Stimulated activated naive CD4-positive, alpha-beta T cell treated with Interleukin-2 at 50 U/mL for 16 hours (primary cell): ENCODE results near the gene XCL1.

Experiments
- DNase-seq: peaks from one replicate; lab custom pipeline; 2025; lab: John Stamatoyannopoulos, UW

The XCL1 gene

DNA sequence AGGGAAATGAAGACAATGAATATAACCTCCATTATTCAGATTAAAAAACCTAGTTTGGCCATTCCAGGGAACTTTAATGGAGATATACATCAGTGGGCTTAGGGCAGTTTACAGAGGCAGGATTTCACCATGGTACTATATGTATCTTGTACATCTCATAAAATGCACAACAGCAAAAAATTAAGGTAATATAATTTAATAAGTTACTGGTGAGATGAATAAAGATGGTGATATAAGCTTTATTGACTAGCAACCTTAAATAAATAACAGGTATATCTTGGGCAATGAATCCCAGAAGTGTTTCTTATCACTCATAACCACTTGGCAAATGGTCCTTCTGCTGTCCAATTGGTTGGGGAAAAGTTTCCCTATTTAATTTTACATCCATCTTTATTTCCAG, 29.0 kb downstream of the XCL1 start:
- no peak for DNase-seq

DNA sequence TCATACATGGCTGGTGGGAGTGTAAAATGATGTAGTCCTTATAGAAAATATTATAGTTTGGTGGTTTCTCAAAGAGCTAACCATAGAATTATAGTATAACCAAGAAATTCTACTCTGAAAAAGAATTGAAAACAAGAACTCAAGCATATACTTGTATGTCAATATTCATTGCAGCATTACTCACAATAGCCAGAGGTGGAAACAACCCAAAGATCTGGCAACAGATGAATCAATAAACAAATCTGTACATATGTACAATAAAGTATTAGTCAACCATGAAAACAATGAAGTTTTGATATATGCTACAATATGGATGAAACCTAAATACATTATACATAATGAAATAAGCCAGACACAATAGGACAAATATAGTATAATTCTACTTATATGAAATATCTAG, 29.7 kb downstream of the XCL1 start:
- DNase-seq: no peak

DNA sequence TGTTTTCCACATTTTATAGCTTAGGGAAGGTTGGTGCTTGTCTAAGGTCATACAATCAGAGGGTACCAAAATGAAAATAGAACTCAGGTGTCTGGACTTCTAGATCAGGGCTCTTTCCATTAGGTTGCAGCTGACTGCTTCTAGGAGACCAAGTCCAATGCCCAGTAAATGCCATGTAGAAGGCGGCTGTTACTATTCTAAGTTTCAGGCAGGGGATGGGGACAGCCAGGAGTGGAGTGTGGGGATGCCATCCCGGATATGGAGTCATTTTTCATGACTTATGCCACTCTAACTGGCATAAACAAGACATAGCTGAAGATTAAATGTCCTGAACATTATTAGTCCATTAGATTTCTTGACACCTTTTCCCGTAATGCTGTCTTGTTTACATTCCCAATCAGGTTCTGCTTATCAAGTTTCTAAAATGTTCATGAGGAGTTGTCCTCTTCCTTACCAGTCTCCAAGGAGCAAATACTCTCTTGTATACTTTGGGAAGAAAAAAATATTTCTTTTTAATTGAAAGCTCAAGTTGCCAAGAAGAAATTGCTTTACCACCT, 31.5 kb downstream of the XCL1 start:
- DNase-seq: no peak

DNA sequence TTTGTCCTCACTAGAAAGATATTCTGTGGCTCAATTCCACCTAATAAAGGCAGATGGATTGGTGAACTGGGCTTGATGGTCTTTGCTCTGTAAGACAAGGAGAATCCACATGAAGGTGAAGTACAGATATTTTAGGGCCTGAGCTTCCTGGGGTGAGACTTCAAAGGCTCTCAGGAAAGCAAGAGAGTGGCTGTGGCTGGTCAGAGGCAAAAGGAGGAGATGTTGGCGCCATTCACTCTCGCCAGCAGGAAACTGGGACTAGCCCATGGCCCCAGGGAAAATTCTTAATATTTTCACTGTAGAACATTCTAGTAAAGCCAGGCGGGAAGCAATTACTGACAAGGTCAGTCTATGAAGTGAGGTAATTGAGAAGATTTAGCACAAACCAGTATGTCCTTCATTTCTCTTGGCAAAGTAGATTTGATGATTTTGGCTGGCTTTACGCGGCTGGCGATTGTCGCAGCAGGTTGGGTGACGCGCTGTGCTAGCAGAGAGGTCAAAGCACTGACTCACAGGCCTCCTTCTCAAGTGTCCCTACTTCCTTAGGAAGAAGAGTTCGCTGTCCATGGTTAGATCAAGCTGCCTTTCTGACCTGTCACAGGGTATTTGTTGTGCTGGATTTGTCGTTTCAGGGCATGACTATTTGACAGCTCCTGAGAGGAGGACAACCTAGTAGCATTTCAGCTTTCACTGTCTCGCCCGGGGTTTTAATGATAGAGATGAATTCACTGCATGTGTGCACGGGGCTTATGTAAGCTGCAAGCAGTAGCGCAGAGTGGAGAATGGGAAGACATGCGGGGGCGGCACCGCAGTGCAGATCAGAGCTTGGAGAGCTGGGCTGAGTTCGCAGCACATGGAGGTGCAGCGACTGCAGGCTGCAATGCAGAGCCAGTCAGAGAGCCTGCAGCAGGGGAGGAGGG, 32.7 kb downstream of the XCL1 start:
- no peak for DNase-seq

DNA sequence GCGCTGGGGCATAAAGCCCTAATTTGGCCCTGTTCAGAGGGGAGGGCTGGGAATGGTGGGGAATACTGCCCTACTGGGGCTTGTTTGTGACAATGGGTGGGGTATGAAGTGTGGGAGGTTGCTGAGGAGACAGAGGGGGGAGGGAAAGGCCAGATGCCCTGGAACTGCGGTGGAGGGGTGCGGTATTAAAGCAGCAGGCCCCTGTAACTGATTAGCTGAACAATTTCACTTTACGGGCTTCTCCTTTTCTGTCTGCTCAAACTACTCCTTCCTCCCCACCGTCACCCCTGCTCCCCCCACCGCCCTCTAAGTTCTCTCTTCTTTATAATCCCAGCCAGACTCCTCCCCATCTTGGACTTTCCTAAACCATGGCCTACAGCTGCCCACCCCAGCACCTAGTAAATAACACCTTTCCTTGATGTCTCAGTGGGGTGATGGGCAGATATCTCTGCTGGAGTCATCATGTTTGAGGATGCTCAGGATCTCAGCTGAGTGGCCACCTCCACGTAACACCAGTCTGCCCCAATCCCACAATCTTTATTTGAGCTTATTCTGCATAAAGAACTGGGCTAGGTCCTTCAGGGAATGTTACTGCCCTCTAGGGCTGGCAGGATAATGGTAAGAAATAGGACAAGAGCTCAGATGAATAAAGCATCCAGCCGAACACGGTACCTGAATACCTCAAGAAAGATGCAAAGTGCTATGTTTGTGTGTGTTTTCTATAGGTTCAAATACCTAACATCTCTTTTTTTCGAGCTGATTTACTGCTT, 33.5 kb downstream of the XCL1 start:
- DNase-seq: no peak

DNA sequence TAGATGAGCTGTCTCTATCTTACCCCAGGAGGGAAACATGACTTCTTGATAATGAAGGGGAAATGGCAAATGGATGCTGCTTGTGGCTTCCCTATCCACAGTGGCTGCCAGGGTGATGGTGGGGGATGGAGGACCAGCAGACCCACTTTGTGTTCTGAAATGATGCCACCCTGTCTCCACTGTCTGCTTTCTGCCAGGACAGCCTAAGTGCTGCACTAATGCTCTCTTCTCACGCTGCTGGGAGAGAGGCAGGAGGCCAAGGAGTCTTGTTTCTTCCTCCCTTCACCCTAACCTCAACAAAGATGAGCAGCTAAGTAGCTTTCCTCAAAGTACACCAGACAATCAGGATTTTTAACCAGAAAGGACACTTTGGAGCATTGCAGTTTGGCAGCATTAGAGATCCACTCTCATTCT, 36.6 kb downstream of the XCL1 start:
- no peak for DNase-seq

DNA sequence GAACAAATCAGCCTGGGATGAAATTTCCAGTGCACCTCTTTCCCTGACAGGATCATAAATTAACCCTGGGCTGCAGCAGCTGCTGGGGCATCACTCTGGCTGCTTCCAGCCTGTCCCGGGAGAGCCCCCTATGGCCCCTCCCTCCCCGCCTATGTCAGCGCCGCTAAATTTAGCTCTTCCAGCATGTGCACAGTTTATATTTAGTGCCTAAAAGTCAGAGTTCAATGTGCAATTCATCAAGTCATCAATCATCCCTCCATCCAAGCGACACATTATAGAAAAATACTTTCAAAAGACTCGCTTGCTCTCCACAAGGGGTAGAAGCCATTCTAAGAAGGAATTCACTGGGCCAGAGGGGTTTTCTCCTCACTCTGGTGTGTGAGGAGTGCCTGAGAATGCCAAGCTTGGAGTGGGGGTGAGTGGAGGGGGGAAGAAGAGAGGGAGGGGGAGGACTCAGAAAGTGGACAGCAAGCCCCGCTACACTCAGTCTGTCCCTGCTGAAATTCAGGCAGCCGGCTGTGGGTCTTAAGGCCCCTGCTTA, 37.4 kb downstream of the XCL1 start:
- DNase-seq: no peak

DNA sequence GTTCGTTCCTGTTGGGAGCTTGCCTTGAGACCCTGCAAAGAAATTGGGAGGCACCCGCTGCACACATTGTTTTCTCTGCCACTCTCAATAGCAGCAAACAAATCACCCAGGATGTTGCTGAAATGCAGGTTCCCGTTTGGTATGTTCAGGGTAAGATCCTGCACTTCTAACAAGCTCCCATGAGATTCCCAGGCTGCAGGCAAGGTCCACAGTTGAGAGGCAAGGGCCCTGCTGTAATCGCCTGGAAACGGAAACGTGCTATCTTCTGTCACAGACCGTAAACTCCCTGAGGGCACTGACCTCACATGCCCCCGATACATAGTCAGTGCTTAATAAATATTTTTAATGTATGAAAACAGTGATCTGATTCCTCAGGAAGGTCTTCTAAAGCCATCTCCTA, 37.8 kb downstream of the XCL1 start:
- DNase-seq: no peak

DNA sequence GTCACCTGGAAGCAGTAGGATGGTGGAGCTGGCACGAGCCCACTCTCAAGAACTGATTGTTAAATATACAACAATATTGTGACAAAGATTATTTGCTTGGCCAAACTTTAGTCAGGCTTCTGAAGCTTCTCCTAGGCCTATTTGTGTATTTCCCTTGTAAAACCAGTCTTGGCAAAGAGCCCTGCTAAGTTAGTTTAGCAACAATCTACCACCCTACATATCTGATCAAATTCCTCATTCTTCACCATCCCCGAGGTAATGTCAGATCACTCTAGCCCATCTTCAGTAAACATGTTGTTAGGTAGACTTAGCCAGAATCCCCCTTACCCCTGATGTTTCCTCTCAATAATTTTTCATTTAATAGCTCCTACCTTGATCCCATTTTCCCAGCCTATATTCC, 39.6 kb downstream of the XCL1 start:
- DNase-seq: no peak

DNA sequence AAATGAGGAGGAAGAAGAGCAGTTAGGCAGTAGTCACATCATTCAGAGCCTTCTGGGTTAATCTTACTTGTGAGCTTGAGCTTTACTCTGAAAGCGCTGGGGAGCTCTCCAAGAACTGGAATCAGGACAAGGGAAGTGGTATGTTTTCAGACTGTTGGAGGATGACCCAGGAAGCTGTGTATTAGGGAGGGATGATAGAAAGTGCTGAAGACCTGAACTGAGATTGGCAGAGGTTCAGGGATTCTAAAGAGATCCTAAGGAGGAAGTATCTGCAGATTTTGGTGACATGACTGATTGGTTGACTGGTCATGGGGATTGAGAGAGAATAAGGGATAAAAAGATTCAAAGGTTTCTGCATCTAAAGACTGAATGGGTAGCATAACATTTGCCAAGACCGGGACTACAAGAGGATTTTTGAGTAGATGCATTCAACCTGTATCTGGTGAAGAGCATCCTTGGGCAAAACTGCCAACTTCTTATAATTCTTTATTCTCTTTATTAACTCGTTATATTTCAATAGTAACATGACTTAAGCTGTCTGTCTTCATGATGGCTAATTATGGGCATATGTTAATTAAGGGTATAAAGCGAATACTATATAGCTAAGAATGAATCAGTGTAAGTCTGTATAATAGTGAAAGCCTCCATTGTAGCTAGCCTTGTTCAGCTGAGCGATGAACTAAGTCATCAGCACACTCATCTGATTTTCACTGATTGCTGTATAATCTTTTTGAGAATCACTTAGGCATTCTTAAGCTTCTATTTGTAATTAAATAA, 41.8 kb downstream of the XCL1 start:
- no peak for DNase-seq

DNA sequence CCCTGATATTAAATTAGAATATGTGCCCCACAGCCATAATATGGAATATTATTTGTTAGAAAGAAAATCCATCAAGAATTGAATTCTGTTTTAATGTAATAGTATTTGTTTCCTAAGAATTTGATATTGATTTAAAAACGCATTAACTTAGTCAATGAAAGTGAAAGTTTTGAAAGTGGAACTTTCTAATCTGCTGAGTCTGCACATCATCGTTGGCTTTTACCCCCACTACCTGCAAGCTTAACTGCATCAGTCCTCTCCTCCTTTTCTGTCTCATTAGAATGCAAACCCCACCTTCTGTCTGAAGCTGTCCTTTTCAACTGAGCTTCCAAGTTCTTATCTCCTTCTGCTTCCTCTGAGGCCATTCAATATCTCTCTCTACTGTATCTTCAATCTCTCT, 42.5 kb downstream of the XCL1 start:
- DNase-seq: no peak

DNA sequence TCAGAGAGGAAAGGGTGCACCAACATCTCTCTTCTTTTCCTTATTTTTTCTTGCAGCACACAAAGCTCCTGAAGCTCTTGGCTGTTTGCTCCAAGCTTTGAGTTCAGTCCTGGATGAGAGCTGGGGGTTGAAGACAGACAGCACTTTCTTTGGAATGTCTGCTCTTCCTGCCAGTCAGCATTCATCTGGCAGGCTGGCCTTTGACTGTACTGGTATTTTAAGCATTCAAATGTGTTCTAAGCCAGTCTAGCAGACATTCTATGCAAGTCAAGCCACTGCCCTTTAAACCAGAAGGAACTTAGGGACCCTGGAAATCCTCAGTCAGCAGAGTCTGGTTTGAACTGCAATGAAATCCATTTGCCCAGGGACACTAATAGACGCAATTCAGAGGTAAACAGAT, 45.0 kb downstream of the XCL1 start:
- no peak for DNase-seq

DNA sequence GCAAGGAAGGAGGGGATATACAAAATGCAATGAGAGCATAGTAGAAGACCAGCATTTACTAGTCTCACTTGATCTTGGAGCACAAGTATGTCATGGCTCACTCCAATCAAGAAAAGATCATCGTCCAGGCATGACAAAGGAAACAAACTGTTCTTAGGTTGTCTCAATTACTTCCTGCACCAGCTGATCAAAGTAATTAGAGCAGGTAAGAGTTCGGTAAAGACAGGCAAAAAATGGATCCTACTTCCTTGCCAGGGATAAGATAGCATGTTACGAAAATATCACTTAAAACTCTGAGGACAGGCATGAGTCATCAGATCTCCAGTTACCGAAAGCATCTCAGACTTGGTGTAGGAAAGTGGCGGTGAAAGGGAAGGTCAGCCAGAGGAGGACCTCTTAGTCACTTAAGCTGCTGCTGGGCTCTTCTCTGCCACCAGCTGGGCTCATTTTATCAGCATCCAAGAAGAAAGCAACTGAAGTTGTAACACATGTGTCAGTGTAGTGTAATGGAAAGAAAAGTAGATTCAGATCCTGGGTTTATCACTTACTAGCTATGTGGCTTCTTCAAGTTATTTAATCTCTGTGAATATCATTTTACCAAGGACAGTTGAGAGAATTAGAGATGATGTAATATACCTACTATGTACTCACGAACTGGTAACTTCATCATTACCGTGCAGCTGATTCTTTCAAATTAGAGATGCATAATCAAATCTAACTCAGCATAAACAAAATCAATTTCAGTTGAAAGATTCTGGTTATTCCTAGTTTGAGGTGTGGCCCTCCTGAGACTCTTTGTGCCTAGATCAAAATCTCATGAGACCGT, 46.8 kb downstream of the XCL1 start:
- no peak for DNase-seq

DNA sequence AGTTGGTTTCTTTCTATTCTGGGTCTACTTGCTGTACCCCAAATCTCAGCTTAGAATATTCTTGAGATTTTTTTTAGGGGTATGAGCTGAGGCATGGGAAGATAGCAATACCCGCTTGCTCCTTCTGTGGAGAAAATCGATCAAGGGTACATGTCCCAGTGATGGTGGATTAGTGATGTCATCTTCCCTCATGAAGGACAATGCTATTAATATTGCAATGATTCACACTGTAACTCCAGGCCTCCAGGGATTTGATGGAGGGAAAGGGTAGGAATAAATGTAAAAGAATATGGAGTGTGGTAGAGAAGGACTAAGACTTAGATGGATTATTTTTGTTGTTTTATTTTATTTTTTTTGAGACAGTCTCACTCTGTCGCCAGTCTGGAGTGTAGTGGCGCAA, 47.4 kb downstream of the XCL1 start:
- DNase-seq: no peak

DNA sequence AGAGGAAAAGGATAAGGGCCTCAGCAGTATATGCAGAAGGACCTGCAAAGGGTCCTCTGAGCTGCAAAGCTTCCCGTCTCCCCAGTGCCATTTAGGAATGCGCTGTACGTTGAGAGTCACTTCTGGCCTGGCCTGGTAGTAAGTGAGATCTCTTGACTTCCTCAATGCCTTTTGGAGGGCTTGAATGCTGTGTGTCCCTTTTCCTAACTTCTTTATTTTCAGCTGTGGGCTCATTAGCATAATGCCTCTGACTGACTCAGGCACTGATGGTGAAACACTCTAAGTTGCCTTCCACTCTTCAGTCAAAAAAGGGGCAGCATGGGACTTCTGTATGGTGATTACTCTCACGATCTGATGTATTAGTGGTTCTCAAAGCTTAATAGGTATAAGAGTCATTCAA, 49.9 kb downstream of the XCL1 start:
- no peak for DNase-seq

DNA sequence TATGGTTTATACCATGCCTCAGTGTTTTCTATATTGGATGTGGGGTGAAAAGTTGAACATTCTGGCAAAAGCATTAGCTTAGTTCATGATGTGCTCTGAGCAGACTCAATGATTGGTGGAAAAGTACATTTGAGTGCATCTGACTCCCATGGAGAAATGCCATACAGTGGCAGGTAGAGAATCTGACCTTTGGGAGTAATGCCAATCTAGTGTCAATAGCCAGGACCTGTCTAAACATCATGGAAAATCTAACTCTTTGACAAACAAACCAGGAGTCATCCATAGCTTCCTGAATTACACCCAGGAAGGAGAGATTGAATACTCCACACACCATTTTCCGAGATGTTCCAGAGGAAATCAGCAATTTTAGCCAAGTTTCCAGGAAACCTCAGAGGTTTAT, 51.0 kb downstream of the XCL1 start:
- no peak for DNase-seq

DNA sequence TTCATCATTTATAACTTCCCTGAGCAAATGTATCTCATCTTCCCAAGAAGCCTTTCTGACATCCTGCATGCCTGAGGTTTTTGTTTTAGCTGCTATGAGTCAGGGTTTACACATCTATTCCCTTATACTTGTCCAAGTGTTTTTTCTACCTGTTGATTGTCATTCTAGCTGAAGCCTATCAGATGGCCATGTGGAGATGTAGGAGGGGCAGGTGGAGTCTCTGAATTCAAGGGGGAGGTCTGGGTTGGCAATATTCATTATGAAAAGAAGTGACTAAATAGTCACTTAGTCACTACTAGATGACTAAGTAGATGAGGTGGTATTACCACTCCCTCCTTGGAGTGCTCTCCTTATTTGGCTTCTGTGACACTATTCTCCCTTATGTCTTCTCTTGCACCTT, 52.4 kb downstream of the XCL1 start:
- DNase-seq: no peak

DNA sequence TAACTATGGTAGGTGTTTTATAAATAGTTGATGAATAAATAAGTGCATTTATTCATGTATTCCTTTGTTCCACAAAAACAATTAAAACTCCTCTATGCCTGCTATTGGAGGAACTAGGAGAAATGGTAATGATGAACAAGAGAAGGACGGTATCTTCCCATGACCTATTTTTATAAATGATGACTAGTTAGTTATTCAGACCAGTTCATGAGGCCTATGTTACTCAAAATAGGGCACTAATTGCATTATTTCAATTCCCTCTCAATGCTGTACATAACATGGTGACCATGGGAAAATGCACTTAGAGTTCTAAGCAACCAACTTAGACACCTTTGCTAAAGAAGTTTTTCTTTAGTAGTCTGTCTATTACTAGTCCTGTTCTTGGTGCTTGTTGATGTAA, 53.1 kb downstream of the XCL1 start:
- DNase-seq: no peak
